ENCODE results near the gene LY6G5B. TPM values are rescaled to one million over a fixed set of nuclear protein-coding genes. Genes with fewer than 3 reads are reported as not detected.

Gene LY6G5B
- total and polyA plus RNA-seq, 2 experiments from 2014 or later, result 7.9 to 8.4 TPM

GRCh38 chr6:31702405-31702818, 32.6 kb downstream of the LY6G5B start:
- Mint-ChIP-seq H3K9me3 (no peaks in the 10 kb centered on the region), H3K27me3 (ENCODE audit: insufficient read depth, low read depth, poor library complexity) (peaks cover 10% of the 10 kb centered on the region), H3K36me3 (ENCODE audit: low read depth) (peaks cover 8% of the 10 kb centered on the region; the same call in 2 of the 3 replicates), H3K4me3 (peak overlapping the region; percentile 96), H3K27ac (peak overlapping the region; percentile 95), H3K4me1 (peaks cover 10% of the 10 kb centered on the region)
- H3K27ac ChIP-seq (ENCODE audit: low read depth), result peak overlapping the region; percentile 89; the same call in 1 of the 2 replicates
- no peaks in the 10 kb centered on the region for H3K36me3 ChIP-seq (ENCODE audit: insufficient read depth)
- peak overlapping the region; percentile 80 for H3K4me3 ChIP-seq
- TF ChIP-seq JUNB (IDR thresholded peaks at IDR 0.05; ENCODE audit: unreplicated experiment), result no peak
- no peak for TF ChIP-seq ZNF114 (CRISPR knock-in tag; IDR thresholded peaks at IDR 0.05)
- TF ChIP-seq EZH2 (IDR thresholded peaks at IDR 0.05; ENCODE audit: low read depth, unreplicated experiment), result no peak
- no peak for TF ChIP-seq STAT1 (IDR thresholded peaks at IDR 0.05; ENCODE audit: unreplicated experiment)
- TF ChIP-seq, protein P1, sequence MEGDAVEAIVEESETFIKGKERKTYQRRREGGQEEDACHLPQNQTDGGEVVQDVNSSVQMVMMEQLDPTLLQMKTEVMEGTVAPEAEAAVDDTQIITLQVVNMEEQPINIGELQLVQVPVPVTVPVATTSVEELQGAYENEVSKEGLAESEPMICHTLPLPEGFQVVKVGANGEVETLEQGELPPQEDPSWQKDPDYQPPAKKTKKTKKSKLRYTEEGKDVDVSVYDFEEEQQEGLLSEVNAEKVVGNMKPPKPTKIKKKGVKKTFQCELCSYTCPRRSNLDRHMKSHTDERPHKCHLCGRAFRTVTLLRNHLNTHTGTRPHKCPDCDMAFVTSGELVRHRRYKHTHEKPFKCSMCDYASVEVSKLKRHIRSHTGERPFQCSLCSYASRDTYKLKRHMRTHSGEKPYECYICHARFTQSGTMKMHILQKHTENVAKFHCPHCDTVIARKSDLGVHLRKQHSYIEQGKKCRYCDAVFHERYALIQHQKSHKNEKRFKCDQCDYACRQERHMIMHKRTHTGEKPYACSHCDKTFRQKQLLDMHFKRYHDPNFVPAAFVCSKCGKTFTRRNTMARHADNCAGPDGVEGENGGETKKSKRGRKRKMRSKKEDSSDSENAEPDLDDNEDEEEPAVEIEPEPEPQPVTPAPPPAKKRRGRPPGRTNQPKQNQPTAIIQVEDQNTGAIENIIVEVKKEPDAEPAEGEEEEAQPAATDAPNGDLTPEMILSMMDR (conservative IDR thresholded peaks at IDR 0.05; ENCODE audit: low read depth in 2 of 2), result no peak
- no peak for TF ChIP-seq NANOG (IDR thresholded peaks at IDR 0.05; ENCODE audit: borderline replicate concordance)
- TF ChIP-seq POLR2AphosphoS5 (IDR thresholded peaks at IDR 0.05; ENCODE audit: low read depth), result no peak
- TF ChIP-seq ZNF331 (CRISPR knock-in tag; IDR thresholded peaks at IDR 0.05; ENCODE audit: low read depth), result no peak
- TF ChIP-seq REST (IDR thresholded peaks at IDR 0.05; ENCODE audit: unreplicated experiment), result no peak
- TF ChIP-seq, protein P2, sequence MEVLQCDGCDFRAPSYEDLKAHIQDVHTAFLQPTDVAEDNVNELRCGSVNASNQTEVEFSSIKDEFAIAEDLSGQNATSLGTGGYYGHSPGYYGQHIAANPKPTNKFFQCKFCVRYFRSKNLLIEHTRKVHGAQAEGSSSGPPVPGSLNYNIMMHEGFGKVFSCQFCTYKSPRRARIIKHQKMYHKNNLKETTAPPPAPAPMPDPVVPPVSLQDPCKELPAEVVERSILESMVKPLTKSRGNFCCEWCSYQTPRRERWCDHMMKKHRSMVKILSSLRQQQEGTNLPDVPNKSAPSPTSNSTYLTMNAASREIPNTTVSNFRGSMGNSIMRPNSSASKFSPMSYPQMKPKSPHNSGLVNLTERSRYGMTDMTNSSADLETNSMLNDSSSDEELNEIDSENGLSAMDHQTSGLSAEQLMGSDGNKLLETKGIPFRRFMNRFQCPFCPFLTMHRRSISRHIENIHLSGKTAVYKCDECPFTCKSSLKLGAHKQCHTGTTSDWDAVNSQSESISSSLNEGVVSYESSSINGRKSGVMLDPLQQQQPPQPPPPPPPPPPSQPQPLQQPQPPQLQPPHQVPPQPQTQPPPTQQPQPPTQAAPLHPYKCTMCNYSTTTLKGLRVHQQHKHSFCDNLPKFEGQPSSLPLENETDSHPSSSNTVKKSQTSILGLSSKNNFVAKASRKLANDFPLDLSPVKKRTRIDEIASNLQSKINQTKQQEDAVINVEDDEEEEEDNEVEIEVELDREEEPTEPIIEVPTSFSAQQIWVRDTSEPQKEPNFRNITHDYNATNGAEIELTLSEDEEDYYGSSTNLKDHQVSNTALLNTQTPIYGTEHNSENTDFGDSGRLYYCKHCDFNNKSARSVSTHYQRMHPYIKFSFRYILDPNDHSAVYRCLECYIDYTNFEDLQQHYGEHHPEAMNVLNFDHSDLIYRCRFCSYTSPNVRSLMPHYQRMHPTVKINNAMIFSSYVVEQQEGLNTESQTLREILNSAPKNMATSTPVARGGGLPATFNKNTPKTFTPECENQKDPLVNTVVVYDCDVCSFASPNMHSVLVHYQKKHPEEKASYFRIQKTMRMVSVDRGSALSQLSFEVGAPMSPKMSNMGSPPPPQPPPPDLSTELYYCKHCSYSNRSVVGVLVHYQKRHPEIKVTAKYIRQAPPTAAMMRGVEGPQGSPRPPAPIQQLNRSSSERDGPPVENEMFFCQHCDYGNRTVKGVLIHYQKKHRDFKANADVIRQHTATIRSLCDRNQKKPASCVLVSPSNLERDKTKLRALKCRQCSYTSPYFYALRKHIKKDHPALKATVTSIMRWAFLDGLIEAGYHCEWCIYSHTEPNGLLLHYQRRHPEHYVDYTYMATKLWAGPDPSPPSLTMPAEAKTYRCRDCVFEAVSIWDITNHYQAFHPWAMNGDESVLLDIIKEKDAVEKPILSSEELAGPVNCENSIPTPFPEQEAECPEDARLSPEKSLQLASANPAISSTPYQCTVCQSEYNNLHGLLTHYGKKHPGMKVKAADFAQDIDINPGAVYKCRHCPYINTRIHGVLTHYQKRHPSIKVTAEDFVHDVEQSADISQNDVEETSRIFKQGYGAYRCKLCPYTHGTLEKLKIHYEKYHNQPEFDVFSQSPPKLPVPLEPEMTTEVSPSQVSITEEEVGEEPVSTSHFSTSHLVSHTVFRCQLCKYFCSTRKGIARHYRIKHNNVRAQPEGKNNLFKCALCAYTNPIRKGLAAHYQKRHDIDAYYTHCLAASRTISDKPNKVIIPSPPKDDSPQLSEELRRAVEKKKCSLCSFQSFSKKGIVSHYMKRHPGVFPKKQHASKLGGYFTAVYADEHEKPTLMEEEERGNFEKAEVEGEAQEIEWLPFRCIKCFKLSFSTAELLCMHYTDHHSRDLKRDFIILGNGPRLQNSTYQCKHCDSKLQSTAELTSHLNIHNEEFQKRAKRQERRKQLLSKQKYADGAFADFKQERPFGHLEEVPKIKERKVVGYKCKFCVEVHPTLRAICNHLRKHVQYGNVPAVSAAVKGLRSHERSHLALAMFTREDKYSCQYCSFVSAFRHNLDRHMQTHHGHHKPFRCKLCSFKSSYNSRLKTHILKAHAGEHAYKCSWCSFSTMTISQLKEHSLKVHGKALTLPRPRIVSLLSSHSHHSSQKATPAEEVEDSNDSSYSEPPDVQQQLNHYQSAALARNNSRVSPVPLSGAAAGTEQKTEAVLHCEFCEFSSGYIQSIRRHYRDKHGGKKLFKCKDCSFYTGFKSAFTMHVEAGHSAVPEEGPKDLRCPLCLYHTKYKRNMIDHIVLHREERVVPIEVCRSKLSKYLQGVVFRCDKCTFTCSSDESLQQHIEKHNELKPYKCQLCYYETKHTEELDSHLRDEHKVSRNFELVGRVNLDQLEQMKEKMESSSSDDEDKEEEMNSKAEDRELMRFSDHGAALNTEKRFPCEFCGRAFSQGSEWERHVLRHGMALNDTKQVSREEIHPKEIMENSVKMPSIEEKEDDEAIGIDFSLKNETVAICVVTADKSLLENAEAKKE (CRISPR knock-in tag; IDR thresholded peaks at IDR 0.05), result no peak
- TF ChIP-seq CREB1 (CRISPR knock-in tag; IDR thresholded peaks at IDR 0.05; ENCODE audit: low read depth), result no peak
- no peak for TF ChIP-seq EZH2phosphoT487 (IDR thresholded peaks at IDR 0.05; ENCODE audit: unreplicated experiment)
- TF ChIP-seq, protein P3, sequence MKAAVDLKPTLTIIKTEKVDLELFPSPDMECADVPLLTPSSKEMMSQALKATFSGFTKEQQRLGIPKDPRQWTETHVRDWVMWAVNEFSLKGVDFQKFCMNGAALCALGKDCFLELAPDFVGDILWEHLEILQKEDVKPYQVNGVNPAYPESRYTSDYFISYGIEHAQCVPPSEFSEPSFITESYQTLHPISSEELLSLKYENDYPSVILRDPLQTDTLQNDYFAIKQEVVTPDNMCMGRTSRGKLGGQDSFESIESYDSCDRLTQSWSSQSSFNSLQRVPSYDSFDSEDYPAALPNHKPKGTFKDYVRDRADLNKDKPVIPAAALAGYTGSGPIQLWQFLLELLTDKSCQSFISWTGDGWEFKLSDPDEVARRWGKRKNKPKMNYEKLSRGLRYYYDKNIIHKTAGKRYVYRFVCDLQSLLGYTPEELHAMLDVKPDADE (IDR thresholded peaks at IDR 0.05), result no peak
- peaks cover 14% of the 10 kb centered on the region for H3K79me2 ChIP-seq (replicated peaks; ENCODE audit: insufficient read depth)
- DNase-seq (ENCODE audit: low spot score) (no peak), ATAC-seq (peak; percentile 41)
- H3F3A ChIP-seq (replicated peaks; ENCODE audit: low read depth), result peaks cover 3% of the 10 kb centered on the region; the same call in 1 of the 2 replicates
- H3K27me3 ChIP-seq (ENCODE audit: insufficient read depth), result no peaks in the 10 kb centered on the region
- H3K9me2 ChIP-seq (ENCODE audit: insufficient read depth), result no peaks in the 10 kb centered on the region
- peaks cover 5% of the 10 kb centered on the region; the same call in 1 of the 2 replicates for H3K4me1 ChIP-seq (ENCODE audit: insufficient read depth)
- peak overlapping the region; percentile 86 for H3K4me2 ChIP-seq
- peak overlapping the region; percentile 80 for H2AFZ ChIP-seq
- H4K20me1 ChIP-seq (replicated peaks; ENCODE audit: insufficient read depth), result peaks cover 3% of the 10 kb centered on the region; the same call in 1 of the 2 replicates

Data from GM23338 (cell line).